NCI-H1436 treated with DMSO at 0.1 percent for 48 hours (cell line): ENCODE measurements around the gene TFCP2L1.
"Not testable (repeated sequence)": the region's sequence is repeated elsewhere in the genome, so short reads cannot be mapped to it uniquely, and the experiment has no call there.

Experiments used
- DNase-seq: peaks from one replicate; lab custom pipeline; 2025; lab: John Stamatoyannopoulos, UW

TFCP2L1 gene

DNA sequence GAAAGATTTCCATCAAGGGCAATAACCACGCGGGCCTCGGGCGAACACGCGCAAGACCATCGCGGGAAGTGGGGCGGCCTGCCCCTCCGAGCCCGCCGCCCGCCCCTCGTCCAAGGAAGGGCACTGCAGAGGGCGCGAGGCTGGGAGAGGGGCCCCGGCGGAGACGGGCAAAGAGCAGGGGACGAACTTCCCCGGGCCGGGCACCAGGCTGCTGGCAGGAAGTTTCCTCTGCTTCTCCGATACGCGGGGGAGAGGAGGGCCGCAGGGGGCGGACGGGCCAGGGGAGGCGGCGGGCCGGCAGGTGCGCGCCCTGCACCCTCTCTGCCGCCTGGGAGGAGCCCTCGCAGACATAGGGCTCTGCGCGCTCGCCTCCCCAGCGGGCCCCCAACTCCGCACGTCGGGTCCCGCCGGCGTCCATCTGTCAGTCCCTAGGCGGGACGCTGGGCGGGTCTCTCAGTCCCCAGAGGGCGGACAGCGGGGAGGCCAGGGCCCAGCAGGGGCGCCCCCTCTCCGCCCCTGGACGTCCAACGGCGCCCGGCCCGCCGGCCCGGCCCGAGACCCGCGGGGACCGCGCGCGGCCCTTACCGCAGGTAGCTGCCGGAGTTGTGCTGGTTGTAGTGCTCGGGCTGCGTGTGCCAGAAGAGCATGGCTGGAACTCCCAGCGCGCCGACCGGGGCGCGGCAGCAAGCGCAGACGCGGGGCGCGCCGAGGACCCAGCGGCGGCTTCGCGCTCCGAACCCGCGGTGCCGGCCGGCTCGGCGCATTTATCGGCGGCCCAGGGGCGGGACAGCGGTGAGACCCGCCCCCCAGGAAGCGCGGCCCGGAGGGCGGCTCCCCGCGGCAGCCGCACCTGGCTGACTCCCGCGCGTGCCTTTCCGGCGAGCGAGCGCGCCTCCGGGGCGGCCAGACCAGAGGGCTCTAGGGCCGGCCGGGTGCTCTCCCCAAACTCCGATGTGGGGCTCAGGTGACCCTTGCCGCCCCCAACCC is at the start of gene TFCP2L1:
TSS of gene TFCP2L1 (minus strand) at position 740 of the 987 bp plus-strand sequence. CDS start at position 647, 93 bp downstream.
- DNase-seq, result no peak

DNA sequence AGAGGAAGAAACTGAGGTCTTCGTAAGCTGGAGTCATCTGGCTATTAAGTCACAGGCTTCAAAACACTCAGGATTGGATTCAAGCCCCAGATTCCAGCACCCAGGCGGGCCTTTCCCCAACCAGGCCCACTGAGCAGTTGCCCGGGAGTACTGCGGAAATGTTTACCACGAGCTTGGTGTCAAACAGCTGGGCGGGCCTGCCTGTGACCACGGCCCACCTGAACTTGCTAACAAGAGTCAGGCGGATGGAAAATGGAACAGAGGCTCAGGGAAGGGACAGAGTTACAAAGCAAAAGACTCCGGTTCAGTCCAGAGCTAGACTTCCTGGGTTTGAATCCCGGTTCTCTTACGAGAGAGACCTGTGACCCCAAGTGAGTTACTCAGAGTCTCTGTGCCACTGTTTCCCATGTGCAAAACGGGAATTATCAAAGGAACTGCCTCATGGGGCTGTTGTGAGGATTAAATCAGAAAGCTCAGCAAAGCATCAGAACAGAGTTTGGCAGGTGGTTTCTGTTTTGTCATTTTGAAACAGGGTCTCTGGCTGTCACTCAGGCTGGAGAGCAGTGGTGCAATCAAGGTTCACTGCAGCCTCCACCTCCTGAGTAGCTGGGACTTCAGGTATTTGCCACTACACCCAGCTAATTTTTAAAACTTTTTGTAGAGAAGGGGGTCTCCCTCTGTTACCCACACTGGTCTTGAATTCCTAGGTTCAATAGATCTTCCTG is 49.0 kb upstream of the TFCP2L1 start:
- no peak for DNase-seq

GRCh38 chr2:121333231-121333630 is 48.2 kb upstream of the TFCP2L1 start:
- DNase-seq, result no peak

- not testable (repeated sequence) for DNase-seq
Measured at GRCh38 chr2:121331324-121331723, 46.3 kb upstream of the TFCP2L1 start.

DNA sequence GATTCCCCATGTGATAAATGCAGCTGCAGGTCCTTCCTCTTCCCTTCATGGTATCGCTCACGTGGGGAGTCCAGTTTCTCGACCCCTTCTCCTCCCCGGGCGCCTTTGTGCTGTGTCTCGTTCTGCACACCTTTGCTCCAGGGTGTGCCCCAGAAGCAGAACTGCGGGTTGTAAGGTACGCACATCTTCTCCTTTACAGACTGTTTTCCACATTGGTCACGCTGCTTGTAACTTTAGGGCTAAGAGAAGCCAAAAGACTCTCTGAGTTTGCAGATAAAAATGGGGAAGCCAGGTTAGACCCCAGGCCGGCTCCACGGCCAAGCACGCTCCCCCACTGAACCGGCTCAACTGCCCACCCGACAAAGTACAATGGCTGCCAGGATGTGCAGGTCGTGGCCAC is 45.9 kb upstream of the TFCP2L1 start:
- no peak for DNase-seq

- DNase-seq, result no peak
Measured at GRCh38 chr2:121329786-121330185, 44.8 kb upstream of the TFCP2L1 start.

DNA sequence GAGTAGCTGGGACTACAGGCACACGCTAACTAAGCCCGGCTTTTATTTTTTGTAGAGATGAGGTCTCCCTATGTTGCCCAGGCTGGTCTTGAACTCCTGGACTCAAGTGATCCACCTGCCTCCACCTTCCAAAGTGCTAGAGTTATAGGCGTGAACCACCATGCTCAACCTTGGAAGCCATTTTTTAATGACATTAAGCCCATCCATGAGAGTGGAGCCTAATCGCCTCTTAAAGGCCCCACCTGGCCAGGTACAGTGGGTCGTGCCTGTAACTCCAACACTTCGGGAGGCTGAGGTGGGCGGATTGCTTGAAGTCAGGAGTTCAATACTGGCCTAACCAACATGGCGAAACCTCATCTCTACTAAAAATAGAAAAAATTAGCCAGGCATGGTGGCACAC is 41.6 kb upstream of the TFCP2L1 start:
- no peak for DNase-seq

DNA sequence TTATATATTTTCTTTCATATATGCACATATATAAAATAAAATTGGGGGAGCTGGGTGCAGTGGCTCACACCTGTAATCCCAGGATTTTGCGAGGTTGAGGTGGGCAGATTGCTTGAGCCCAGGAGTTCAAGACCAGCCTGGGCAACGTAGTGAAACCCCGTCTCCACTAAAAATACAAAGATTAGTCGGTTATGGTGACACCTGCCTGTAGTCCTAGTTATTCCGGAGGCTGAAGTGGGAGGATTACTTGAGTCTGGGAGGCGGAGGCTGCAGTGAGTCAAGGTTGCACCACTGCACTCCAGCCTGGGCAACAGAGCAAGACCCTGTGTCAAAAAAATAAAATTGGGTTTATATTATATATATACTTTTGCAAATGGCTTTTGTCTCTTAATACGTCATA is 39.6 kb upstream of the TFCP2L1 start:
- no peak for DNase-seq

DNA sequence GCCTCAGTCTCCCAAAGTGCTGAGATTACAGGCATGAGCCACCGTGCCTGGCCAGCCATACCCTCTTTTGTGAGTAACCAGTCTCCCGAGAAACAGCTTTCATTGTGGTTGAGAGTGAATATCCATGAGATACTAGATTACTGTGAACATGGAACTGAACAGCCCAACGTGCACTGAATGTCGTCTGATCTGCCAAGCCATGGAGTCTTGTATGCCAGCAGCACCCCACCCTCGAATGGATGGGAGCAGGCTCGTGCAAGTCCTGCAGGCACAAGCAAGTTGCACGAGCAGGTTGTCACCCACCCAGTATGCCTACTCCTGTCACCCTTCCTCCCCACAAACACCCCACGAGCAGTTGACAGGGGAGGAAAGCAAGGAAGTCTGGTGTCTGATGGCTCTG is 36.5 kb upstream of the TFCP2L1 start:
- DNase-seq, result no peak

DNA sequence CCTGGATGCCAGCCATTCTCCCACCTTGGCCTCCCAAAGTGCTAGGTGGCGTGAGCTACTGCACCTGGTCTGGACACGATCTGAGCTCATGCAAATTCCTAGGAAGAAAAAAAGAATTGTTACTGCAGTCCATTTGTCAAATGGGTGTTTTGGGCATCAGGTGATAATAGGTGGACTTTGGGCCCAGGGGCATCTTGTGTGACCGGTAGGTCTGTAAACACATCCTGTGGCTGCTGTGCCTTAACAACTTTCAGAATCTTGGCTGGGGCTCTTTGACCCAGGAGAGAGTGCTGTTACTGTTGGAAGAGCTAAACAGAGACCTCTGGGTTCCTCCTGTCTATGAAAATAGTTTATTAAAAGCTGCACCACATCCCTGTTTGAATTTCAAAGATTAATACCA is 34.9 kb upstream of the TFCP2L1 start:
- DNase-seq, result no peak

DNA sequence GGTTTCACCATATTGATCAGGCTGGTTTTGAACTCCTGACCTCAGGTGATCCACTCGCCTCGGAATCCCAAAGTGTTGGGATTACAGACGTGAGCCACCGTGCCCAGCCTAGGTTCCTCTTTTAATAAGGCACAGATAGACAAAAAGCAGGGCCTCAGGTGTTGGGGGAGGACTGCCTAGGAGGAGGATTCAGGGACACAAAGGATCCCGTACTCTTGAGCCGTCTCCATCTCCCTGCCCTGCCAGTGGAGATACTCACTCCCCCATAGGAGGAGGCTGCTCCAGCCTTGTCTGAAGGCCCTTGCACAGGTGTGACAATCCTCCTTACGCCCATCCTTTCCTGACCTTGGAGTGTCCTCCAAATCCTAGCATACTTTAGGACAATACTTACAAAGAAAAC is 32.0 kb upstream of the TFCP2L1 start:
- no peak for DNase-seq

DNA sequence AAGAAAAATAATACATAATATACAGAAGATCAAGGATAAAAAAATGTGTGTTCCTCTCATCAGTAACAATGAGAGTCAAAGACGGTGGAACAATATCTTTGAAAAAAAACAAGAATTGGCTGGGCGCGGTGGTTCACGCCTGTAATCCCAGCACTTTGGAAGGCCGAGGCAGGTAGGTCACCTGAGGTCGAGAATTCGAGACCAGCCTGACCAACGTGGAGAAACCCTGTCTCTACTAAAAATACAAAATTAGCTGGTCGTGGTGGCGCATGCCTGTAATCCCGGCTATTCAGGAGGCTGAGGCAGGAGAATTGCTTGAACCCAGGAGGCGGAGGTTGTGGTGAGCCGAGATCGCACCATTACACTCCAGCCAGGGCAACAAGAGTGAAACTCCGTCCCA is 28.7 kb upstream of the TFCP2L1 start:
- not testable (repeated sequence) for DNase-seq

- DNase-seq, result no peak
Measured at GRCh38 chr2:121309801-121310200, 24.8 kb upstream of the TFCP2L1 start.

GRCh38 chr2:121309323-121309722 is 24.3 kb upstream of the TFCP2L1 start:
- no peak for DNase-seq

DNA sequence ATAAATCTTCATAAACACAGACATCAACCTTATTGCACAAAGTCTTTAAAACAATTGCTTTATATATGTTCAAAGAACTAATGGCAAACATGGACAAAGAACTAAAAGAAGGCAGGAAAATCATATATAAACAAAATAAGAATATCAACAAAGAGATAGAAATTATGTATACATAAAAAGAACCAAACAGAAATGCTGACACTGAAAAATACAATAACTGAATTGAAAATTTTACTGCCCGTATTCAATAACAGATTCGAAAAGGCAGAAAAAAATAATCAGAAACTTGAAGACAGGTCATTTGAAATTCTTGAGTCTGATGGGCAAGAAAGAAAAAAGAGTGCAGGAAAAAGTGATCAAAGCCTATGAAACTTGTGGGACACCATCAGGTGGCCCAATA is 22.0 kb upstream of the TFCP2L1 start:
- DNase-seq, result no peak

DNA sequence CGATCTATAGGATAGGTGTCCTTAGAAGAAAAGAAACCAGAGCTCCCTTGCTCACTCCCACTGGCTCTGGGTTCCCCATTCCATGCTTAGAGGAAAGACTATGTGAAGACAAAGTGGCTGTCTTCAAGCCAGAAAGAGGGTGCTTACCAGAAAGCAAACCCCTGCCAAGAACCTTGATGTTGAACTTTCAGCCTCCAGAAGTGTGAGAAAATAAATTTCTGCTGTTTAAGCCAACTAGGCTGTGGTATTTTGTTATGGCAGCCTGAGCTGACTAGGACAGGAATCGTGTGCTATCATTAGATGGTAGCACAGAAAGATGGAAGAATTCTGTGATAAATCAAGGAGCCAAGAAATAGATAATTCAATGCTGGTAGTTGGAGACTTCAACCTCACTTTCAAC is 19.9 kb upstream of the TFCP2L1 start:
- DNase-seq, result no peak

DNA sequence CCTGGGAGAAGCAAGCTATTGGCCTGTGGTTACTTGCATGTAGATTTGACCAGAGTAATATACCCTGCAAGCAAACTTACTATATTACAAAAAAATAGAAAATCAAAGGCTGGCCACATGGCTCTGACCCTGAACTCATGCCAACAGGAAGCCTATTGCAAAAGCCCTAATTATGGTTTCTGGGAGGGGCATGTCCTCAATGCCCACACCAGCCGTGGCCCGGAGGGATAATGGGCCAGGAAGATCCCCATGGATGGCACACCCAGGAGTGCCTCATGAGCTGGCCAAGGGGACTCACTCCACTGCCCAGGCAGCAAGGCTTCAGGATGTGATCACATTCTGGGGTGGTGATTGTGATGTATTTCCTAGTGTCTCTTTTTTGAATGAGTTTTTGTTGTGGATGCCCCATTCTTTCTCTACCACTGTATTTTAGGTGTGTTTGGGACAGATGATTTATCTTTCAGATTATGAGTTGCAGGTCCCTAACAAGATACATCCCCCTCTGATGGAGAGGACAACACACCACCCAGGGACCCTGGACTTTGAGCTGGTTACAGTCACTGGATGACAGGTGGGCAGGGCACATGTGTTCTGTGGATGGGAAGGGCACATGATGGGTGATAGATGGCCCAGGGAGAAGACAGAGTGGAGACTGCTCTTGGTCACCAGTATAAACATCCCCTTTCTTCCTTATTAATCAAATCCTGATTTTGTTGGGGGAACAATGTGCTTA is 18.7 kb upstream of the TFCP2L1 start:
- no peak for DNase-seq

DNA sequence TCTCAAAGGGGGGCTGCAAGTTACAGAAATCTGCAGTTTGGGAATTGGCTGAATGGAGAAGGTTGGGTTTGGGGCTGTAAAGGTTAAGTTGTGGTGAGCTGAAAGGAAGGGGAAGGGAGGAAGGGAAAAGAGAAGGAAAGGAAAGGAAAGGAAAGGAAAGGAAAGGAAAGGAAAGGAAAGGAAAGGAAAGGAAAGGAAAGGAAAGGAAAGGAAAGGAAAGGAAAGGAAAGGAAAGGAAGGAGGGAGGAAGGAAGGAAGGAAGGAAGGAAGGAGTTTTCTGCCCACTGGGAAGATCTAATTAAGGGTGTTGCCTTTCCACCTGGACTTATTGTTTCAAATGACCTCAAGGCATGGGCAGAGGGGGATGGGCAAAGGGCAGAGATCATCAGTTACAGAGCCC is 16.2 kb upstream of the TFCP2L1 start:
- not testable (repeated sequence) for DNase-seq

GRCh38 chr2:121298476-121298875 is 13.5 kb upstream of the TFCP2L1 start:
- DNase-seq, result no peak

- not testable (repeated sequence) for DNase-seq
Measured at GRCh38 chr2:121297866-121298265, 12.9 kb upstream of the TFCP2L1 start.

- DNase-seq, result no peak
Measured at GRCh38 chr2:121297217-121297830, 12.3 kb upstream of the TFCP2L1 start.
